HG03064 (cell line): ENCODE results near the gene ARHGEF16.

Experiments
- ATAC-seq: cut with Tn5 transposase; IDR thresholded peaks from one replicate; pipeline ENCODE4 v1.9.1; 2021; ENCODE audit warnings: low read depth; ENCODE audit not compliant: unreplicated experiment

The ARHGEF16 gene

GRCh38 chr1:3454811-3455618 is 550 bp downstream of the ARHGEF16 start:
- no peak for ATAC-seq

- ATAC-seq: no peak
Observed at GRCh38 chr1:3455670-3456448, 1.4 kb downstream of the ARHGEF16 start.

- no peak for ATAC-seq
Observed at GRCh38 chr1:3456449-3456963, 2.0 kb downstream of the ARHGEF16 start.

- no peak for ATAC-seq
Observed at GRCh38 chr1:3456964-3457909, 2.8 kb downstream of the ARHGEF16 start.

GRCh38 chr1:3457910-3458883 is 3.7 kb downstream of the ARHGEF16 start:
- ATAC-seq: no peak

- no peak for ATAC-seq
Observed at GRCh38 chr1:3459051-3459908, 4.8 kb downstream of the ARHGEF16 start.

GRCh38 chr1:3459940-3460671 is 5.6 kb downstream of the ARHGEF16 start:
- ATAC-seq: no peak

GRCh38 chr1:3460672-3461131 is 6.2 kb downstream of the ARHGEF16 start:
- ATAC-seq: no peak

- no peak for ATAC-seq
Observed at GRCh38 chr1:3461238-3461933, 6.9 kb downstream of the ARHGEF16 start.

- ATAC-seq: no peak
Observed at GRCh38 chr1:3461934-3462275, 7.4 kb downstream of the ARHGEF16 start.

- no peak for ATAC-seq
Observed at GRCh38 chr1:3462356-3463012, 8.0 kb downstream of the ARHGEF16 start.

- ATAC-seq: no peak
Observed at GRCh38 chr1:3463013-3463385, 8.5 kb downstream of the ARHGEF16 start.

- ATAC-seq: no peak
Observed at GRCh38 chr1:3463408-3463863, 9.0 kb downstream of the ARHGEF16 start.

- no peak for ATAC-seq
Observed at GRCh38 chr1:3463891-3464648, 9.6 kb downstream of the ARHGEF16 start.

GRCh38 chr1:3464649-3465025 is 10.2 kb downstream of the ARHGEF16 start:
- no peak for ATAC-seq
